IMR-90 (cell line): ENCODE results near the gene CCM2. TPM values are rescaled to one million over a fixed set of nuclear protein-coding genes. Genes with fewer than 3 reads are reported as not detected.

Experiments
- ATAC-seq: fragments of 200-7000 bp; cut with Tn5 transposase; 2 replicates; pipeline ENCODE4 v1.9.1; 2020; ENCODE audit warnings: low read depth, mild to moderate bottlenecking, moderate library complexity
- BruUV-seq: library from RNA; stranded (reverse); fragments of 400-500 nt; replicated peaks from 2 replicates; lab custom pipeline; 2021; lab: Mats Ljungman, UMichigan
- CTCF ChIA-PET: fragments of 300-600 bp; formaldehyde crosslinking; extraction: SDS; loops from one replicate; lab custom pipeline; 2021; ENCODE audit warnings: antibody characterized with exemption; lab: Yijun Ruan, JAX
- POLR2A ChIA-PET: fragments of 300-600 bp; sonication (Branson Sonifier 250); formaldehyde crosslinking; loops from one replicate; lab custom pipeline; 2022; ENCODE audit warnings: antibody characterized with exemption; ENCODE audit not compliant: unreplicated experiment; lab: Charles Lee
- DNase-seq: peaks from one replicate; pipeline ENCODE4 v3.0.0; 2013
- H2AFZ ChIP-seq: replicated peaks from 2 replicates; pipeline ENCODE3; 2013; ENCODE audit warnings: low read length, mild to moderate bottlenecking; ENCODE audit not compliant: poor library complexity
- H2AK5ac ChIP-seq: 2 replicates; pipeline ENCODE4 v1.6.1; 2013; ENCODE audit warnings: low read depth, low read length, inconsistent platforms
- H2AK9ac ChIP-seq: replicated peaks from 2 replicates; pipeline ENCODE3; 2013; ENCODE audit warnings: mild to moderate bottlenecking, low read depth, low read length, moderate library complexity; ENCODE audit not compliant: poor library complexity
- H2BK120ac ChIP-seq: 2 replicates; pipeline ENCODE4 v1.6.1; 2013; ENCODE audit warnings: low read depth, low read length, inconsistent platforms
- H2BK15ac ChIP-seq: 3 replicates; pipeline ENCODE4 v1.6.1; 2013; ENCODE audit warnings: low read depth, low read length, inconsistent platforms
- H2BK20ac ChIP-seq: 2 replicates; pipeline ENCODE4 v1.6.1; 2013; ENCODE audit warnings: low read depth, mild to moderate bottlenecking, inconsistent platforms, low read length, moderate library complexity
- H2BK5ac ChIP-seq: 2 replicates; pipeline ENCODE4 v1.6.1; 2013; ENCODE audit warnings: mild to moderate bottlenecking, low read depth, low read length, inconsistent platforms; ENCODE audit not compliant: poor library complexity, severe bottlenecking
- H3K14ac ChIP-seq: replicated peaks from 2 replicates; pipeline ENCODE4 v1.6.1; 2013; ENCODE audit warnings: low read depth, low read length, inconsistent platforms
- H3K18ac ChIP-seq: 2 replicates; pipeline ENCODE4 v1.6.1; 2013; ENCODE audit warnings: low read depth, low read length, control low read depth
- H3K23ac ChIP-seq: 2 replicates; pipeline ENCODE4 v1.6.1; 2013; ENCODE audit warnings: low read depth, low read length, inconsistent platforms
- H3K27ac ChIP-seq: 2 replicates; pipeline ENCODE4 v1.5.1; 2013; ENCODE audit warnings: mild to moderate bottlenecking, control low read depth, low read length; ENCODE audit not compliant: insufficient read depth
- H3K27me3 ChIP-seq: 2 replicates; pipeline ENCODE4 v1.6.1; 2013; ENCODE audit warnings: low read length; ENCODE audit not compliant: control insufficient read depth, insufficient read depth
- H3K36me3 ChIP-seq: 2 replicates; pipeline ENCODE4 v1.6.1; 2013; ENCODE audit warnings: low read length, mixed read lengths; ENCODE audit not compliant: control insufficient read depth, insufficient read depth
- H3K4ac ChIP-seq: 2 replicates; pipeline ENCODE4 v1.6.1; 2013; ENCODE audit warnings: low read depth, low read length, inconsistent platforms
- H3K4me1 ChIP-seq: 2 replicates; pipeline ENCODE4 v1.6.1; 2013; ENCODE audit warnings: low read length, mixed read lengths; ENCODE audit not compliant: control insufficient read depth, insufficient read depth
- H3K4me2 ChIP-seq: 2 replicates; pipeline ENCODE4 v1.6.1; 2013; ENCODE audit warnings: low read depth, mild to moderate bottlenecking, control low read depth, low read length, moderate library complexity
- H3K4me3 ChIP-seq: 2 replicates; pipeline ENCODE4 v1.5.1; 2013; ENCODE audit warnings: low read depth, mild to moderate bottlenecking, control low read depth, low read length, moderate library complexity; ENCODE audit not compliant: insufficient read depth
- H3K56ac ChIP-seq: 2 replicates; pipeline ENCODE4 v1.6.1; 2013; ENCODE audit warnings: low read length, inconsistent platforms; ENCODE audit not compliant: insufficient read depth; ENCODE audit errors: extremely low read depth
- H3K79me1 ChIP-seq, 2 experiments: 2 replicates each; pipeline ENCODE4 v1.6.1; 2013; ENCODE audit warnings: low read length in 2 of 2, inconsistent platforms in 1 of 2, low read depth in 1 of 2
- H3K9ac ChIP-seq: 2 replicates; pipeline ENCODE4 v1.6.1; 2013; ENCODE audit warnings: low read depth, low read length, control low read depth
- H3K9me1 ChIP-seq: 2 replicates; pipeline ENCODE4 v1.6.1; 2013; ENCODE audit warnings: low read length, inconsistent platforms; ENCODE audit not compliant: insufficient read depth
- H3K9me3 ChIP-seq: 2 replicates; pipeline ENCODE4 v1.6.1; 2013; ENCODE audit warnings: low read length; ENCODE audit not compliant: control insufficient read depth, insufficient read depth
- H4K20me1 ChIP-seq: 2 replicates; pipeline ENCODE4 v1.6.1; 2013; ENCODE audit warnings: low read length, inconsistent platforms; ENCODE audit not compliant: insufficient read depth
- H4K5ac ChIP-seq: 2 replicates; pipeline ENCODE4 v1.6.1; 2013; ENCODE audit warnings: mild to moderate bottlenecking, low read depth, low read length, control low read depth
- H4K8ac ChIP-seq, 2 experiments: 2 replicates each; pipeline ENCODE4 v1.6.1; 2013; ENCODE audit warnings: low read depth in 2 of 2, low read length in 2 of 2, control low read depth in 1 of 2, inconsistent platforms in 1 of 2
- H4K91ac ChIP-seq: 2 replicates; pipeline ENCODE4 v1.6.1; 2013; ENCODE audit warnings: low read depth, low read length, inconsistent platforms; ENCODE audit not compliant: insufficient read depth
- BHLHE40 ChIP-seq: fragments of 150-350 bp; IDR thresholded peaks from 2 replicates; pipeline ENCODE4 v1.6.1; 2016; ENCODE audit warnings: mild to moderate bottlenecking, low read depth, low read length
- CEBPB ChIP-seq: IDR thresholded peaks from 2 replicates; pipeline ENCODE4 v1.6.1; 2012; ENCODE audit warnings: low read depth, low read length, improper control_type of control experiment
- CHD1 ChIP-seq: IDR thresholded peaks from 2 replicates; pipeline ENCODE4 v1.6.1; 2012; ENCODE audit warnings: low read depth, low read length, improper control_type of control experiment
- FOS ChIP-seq: fragments of 150-350 bp; IDR thresholded peaks from 2 replicates; pipeline ENCODE4 v1.6.1; 2016; ENCODE audit warnings: low read depth, low read length
- MAZ ChIP-seq: IDR thresholded peaks from 2 replicates; pipeline ENCODE4 v1.6.1; 2012; ENCODE audit warnings: low read depth, mild to moderate bottlenecking, low read length, improper control_type of control experiment, moderate library complexity, borderline replicate concordance
- MXI1 ChIP-seq: IDR thresholded peaks from 2 replicates; pipeline ENCODE4 v1.6.1; 2012; ENCODE audit warnings: low read depth, mild to moderate bottlenecking, low read length, moderate library complexity, borderline replicate concordance
- NFE2L2 ChIP-seq: fragments of 150-350 bp; IDR thresholded peaks from 2 replicates; pipeline ENCODE4 v1.6.1; 2016; ENCODE audit warnings: low read depth, mild to moderate bottlenecking, low read length
- POLR2A ChIP-seq: IDR thresholded peaks from 2 replicates; pipeline ENCODE4 v1.6.1; 2012; ENCODE audit warnings: mild to moderate bottlenecking, low read depth, low read length
- RAD21 ChIP-seq: IDR thresholded peaks from 2 replicates; pipeline ENCODE4 v1.6.1; 2012; ENCODE audit warnings: low read length, improper control_type of control experiment
- RFX5 ChIP-seq: IDR thresholded peaks from 2 replicates; pipeline ENCODE4 v1.8.0; 2012; ENCODE audit warnings: low read depth, mild to moderate bottlenecking, low read length, moderate library complexity
- SMC3 ChIP-seq: fragments of 150-350 bp; IDR thresholded peaks from 2 replicates; pipeline ENCODE4 v1.6.1; 2016; ENCODE audit warnings: low read depth, mild to moderate bottlenecking, antibody characterized with exemption, low read length, moderate library complexity
- WGBS, 2 experiments: methylation state at CpG; one replicate each; pipeline versions ENCODE4 v1.1.5 to v1.1.7; 2013; ENCODE audit warnings: missing lambda C conversion rate in 2 of 2; ENCODE audit not compliant: insufficient read length in 1 of 2; ENCODE audit errors: extremely low coverage in 2 of 2; 5-methylcytosine and 5-hydroxymethylcytosine counted together
- dilution Hi-C: fragments of 300-500 bp; cut with HindIII; formaldehyde crosslinking; loops from one replicate; pipeline ENCODE4 v1.14.3; 2018; ENCODE audit warnings: low sequenced_read_pairs; ENCODE audit not compliant: unreplicated experiment
- in situ Hi-C: fragments of 300-500 bp; cut with MboI; formaldehyde crosslinking; loops from 3 replicates; pipeline ENCODE4 v1.14.3; 2019; ENCODE audit warnings: low sequenced_read_pairs, inconsistent platforms, mixed read lengths
- intact Hi-C: fragments of 100-400 bp; cut with micrococcal nuclease; formaldehyde crosslinking; loops from 2 replicates; pipeline ENCODE4 v1.10.0; 2022
- polyA plus RNA-seq, 3 experiments: library from polyadenylated mRNA; depleted of rRNA; stranded (reverse); fragments of >200 nt; gene quantifications; 2 replicates each; pipeline ENCODE4 v1.2.3, GENCODE V29; 2012; ENCODE audit warnings: low replicate concordance in 1 of 3
- total RNA-seq: library from RNA; depleted of rRNA; stranded (reverse); fragments of >200 nt; gene quantifications from 2 replicates; pipeline ENCODE4 v1.2.3, GENCODE V29; 2012
- TF ChIP-seq, protein P1 (sequence below): fragments of 150-350 bp; IDR thresholded peaks from 2 replicates; pipeline ENCODE4 v1.6.1; 2016; ENCODE audit warnings: low read depth, mild to moderate bottlenecking, low read length, moderate library complexity, borderline replicate concordance
- TF ChIP-seq, protein P2 (sequence below): fragments of 150-350 bp; IDR thresholded peaks from 2 replicates; pipeline ENCODE4 v1.6.1; 2017; ENCODE audit warnings: mild to moderate bottlenecking, antibody characterized with exemption, low read length, low read depth
- TF ChIP-seq, protein P3 (sequence below): conservative IDR thresholded peaks from 2 replicates; pipeline ENCODE4 v1.5.1; 2012; ENCODE audit warnings: mild to moderate bottlenecking, low read depth, low read length, improper control_type of control experiment

Gene CCM2
- total and polyA plus RNA-seq, 2 of the 4 experiments (the other 2 are of a cell fraction), result 65.2 to 78.5 TPM

DNA sequence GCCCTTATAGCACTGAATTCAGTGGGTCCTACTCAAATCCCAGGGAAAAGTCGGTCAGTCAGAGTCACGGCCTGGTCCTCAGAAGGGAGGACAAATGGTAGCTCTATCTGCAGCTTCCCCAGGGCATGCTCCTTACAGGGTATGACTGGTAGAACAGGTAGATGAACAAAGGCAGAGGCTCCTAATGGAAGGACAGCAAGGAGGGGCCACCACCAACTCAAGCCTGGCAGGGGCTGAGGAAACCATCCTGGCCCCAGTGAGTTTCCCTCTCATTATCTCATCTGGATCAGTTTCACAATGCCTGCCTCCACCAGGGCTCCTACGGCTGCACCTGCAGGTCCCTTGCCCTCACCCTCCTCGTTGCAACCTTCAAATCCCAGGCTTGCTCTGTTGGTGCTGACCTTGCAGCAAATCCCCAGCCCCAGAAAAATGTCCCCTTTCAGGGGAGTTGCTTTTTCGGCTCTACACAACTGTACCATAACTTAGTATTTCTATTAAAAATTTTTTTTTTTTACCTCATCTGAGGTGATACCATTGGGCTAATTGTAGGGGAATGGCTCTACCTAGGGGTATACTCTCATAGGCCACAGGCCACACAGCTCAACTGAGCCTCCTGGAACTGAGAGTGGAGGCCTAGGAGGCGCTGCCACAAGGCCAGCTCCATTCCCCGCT is 18.8 kb upstream of the CCM2 start:
- H2BK15ac ChIP-seq, result peak overlapping the region; percentile 11; the same call in 1 of the 3 replicates
- H3K18ac ChIP-seq, result no peak overlapping the region
- no peaks in the 10 kb centered on the region for H3K27me3 ChIP-seq
- 75% methylated on average over 2 of the region's 7 CpGs; no CpG with 5 or more reads in 1 of the 2 experiments for WGBS, 2 experiments
- peak overlapping the region; percentile 66 to 81; a peak in 3 of 4 replicates for H4K8ac ChIP-seq
- no peak overlapping the region for H3K4me3 ChIP-seq
- TF ChIP-seq, protein P1, sequence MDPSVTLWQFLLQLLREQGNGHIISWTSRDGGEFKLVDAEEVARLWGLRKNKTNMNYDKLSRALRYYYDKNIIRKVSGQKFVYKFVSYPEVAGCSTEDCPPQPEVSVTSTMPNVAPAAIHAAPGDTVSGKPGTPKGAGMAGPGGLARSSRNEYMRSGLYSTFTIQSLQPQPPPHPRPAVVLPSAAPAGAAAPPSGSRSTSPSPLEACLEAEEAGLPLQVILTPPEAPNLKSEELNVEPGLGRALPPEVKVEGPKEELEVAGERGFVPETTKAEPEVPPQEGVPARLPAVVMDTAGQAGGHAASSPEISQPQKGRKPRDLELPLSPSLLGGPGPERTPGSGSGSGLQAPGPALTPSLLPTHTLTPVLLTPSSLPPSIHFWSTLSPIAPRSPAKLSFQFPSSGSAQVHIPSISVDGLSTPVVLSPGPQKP, result no peak
- TF ChIP-seq RFX5, result no peak
- no peak for TF ChIP-seq SMC3
- no peak for TF ChIP-seq MXI1
- TF ChIP-seq, protein P2, sequence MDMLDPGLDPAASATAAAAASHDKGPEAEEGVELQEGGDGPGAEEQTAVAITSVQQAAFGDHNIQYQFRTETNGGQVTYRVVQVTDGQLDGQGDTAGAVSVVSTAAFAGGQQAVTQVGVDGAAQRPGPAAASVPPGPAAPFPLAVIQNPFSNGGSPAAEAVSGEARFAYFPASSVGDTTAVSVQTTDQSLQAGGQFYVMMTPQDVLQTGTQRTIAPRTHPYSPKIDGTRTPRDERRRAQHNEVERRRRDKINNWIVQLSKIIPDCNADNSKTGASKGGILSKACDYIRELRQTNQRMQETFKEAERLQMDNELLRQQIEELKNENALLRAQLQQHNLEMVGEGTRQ, result no peak
- no peak for TF ChIP-seq RAD21
- TF ChIP-seq CHD1, result no peak
- no peak for TF ChIP-seq MAZ
- TF ChIP-seq BHLHE40, result no peak
- TF ChIP-seq NFE2L2, result no peak
- TF ChIP-seq CEBPB, result no peak
- TF ChIP-seq FOS, result no peak
- TF ChIP-seq, protein P3, sequence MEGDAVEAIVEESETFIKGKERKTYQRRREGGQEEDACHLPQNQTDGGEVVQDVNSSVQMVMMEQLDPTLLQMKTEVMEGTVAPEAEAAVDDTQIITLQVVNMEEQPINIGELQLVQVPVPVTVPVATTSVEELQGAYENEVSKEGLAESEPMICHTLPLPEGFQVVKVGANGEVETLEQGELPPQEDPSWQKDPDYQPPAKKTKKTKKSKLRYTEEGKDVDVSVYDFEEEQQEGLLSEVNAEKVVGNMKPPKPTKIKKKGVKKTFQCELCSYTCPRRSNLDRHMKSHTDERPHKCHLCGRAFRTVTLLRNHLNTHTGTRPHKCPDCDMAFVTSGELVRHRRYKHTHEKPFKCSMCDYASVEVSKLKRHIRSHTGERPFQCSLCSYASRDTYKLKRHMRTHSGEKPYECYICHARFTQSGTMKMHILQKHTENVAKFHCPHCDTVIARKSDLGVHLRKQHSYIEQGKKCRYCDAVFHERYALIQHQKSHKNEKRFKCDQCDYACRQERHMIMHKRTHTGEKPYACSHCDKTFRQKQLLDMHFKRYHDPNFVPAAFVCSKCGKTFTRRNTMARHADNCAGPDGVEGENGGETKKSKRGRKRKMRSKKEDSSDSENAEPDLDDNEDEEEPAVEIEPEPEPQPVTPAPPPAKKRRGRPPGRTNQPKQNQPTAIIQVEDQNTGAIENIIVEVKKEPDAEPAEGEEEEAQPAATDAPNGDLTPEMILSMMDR, result no peak
- no peak for TF ChIP-seq POLR2A
- H3K9me3 ChIP-seq, result no peaks in the 10 kb centered on the region
- BruUV-seq, result no TSS peak
- ATAC-seq, result no peak
- H3K4me1 ChIP-seq, result peaks cover 13% of the 10 kb centered on the region
- H3K56ac ChIP-seq, result no peak overlapping the region
- peak overlapping the region; percentile 60 for H3K27ac ChIP-seq
- CTCF ChIA-PET, result no interaction called here
- POLR2A ChIA-PET, result no interaction called here
- H2BK20ac ChIP-seq, result no peak overlapping the region
- H4K91ac ChIP-seq, result peak overlapping the region; percentile 26; the same call in 1 of the 2 replicates
- H3K9ac ChIP-seq, result no peak overlapping the region
- H2BK5ac ChIP-seq, result peak overlapping the region; percentile 33
- dilution Hi-C loops (no loop called here), in situ Hi-C loops (no loop called here), intact Hi-C loops (no loop called here)
- no peak for DNase-seq
- H3K4me2 ChIP-seq, result no peak overlapping the region; the same call in 1 of the 2 replicates
- peak overlapping the region; percentile 57 for H3K4ac ChIP-seq
- H4K5ac ChIP-seq, result peak overlapping the region; percentile 17; the same call in 1 of the 2 replicates
- peak overlapping the region; percentile 53 for H2BK120ac ChIP-seq
- peak overlapping the region; percentile 52; the same call in 1 of the 2 replicates for H2AK5ac ChIP-seq
- H2AK9ac ChIP-seq, result peak overlapping the region; percentile 59
- peak overlapping the region; percentile 48 for H2AFZ ChIP-seq
- peak overlapping the region; percentile 71; the same call in 1 of the 2 replicates for H3K14ac ChIP-seq
- peaks cover 15% of the 10 kb centered on the region for H3K9me1 ChIP-seq
- peak overlapping the region; percentile 48; the same call in 1 of the 2 replicates for H3K23ac ChIP-seq
- H3K36me3 ChIP-seq, result peaks cover 30% of the 10 kb centered on the region
- H4K20me1 ChIP-seq, result peaks cover 26% of the 10 kb centered on the region
- H3K79me1 ChIP-seq, result peaks cover 13 to 33% of the 10 kb centered on the region in 2 experiments
